ENCODE results near the gene DIP2C.
"Not testable (repeated sequence)": the region's sequence is repeated elsewhere in the genome, so short reads cannot be mapped to it uniquely, and the experiment has no call there.

Gene DIP2C

GRCh38 chr10:324593-324992 lies 364.9 kb downstream of the DIP2C start:
- Histone ChIP-seq H3K4ac (ENCODE audit: low read depth, low read length) (no peak overlapping the region), H3K4me1 (ENCODE audit: control insufficient read depth in 1 of 2, insufficient read depth in 2 of 2, low read length in 2 of 2) (peaks cover 3 to 4% of the 10 kb centered on the region in 2 experiments)

GRCh38 chr10:323651-324293 lies 365.7 kb downstream of the DIP2C start:
- peak; percentile 86 to 92 for DNase-seq
- Histone ChIP-seq H3K27ac (ENCODE audit: low read depth, low read length) (no peak overlapping the region), H2BK120ac (ENCODE audit: insufficient read depth, low read length, poor library complexity) (no peak overlapping the region), H3K18ac (ENCODE audit: low read length) (no peak overlapping the region), H3K79me1 (ENCODE audit: low read length) (no peaks in the 10 kb centered on the region), H3K4me2 (ENCODE audit: low read length) (no peak overlapping the region), H2BK12ac (ENCODE audit: low read length) (no peak overlapping the region), H3K14ac (ENCODE audit: low read length) (no peak overlapping the region), H4K91ac (ENCODE audit: low read depth, low read length) (no peak overlapping the region), H3K27me3 (ENCODE audit: insufficient read depth, low read length) (no peaks in the 10 kb centered on the region), H3K23ac (ENCODE audit: low read length) (no peak overlapping the region), H2AFZ (ENCODE audit: insufficient read depth, low read length, poor library complexity) (no peak overlapping the region), H4K12ac (ENCODE audit: low read depth, low read length) (no peak overlapping the region), H3K4me3 (ENCODE audit: low read depth, low read length) (no peak overlapping the region), H2BK5ac (ENCODE audit: low read depth, low read length, poor library complexity) (no peak overlapping the region), H3K4ac (ENCODE audit: low read depth, low read length) (no peak overlapping the region), H4K8ac (ENCODE audit: low read depth, low read length) (no peak overlapping the region), H3K9ac (ENCODE audit: low read length) (no peak overlapping the region), H2AK5ac (ENCODE audit: low read length) (no peak overlapping the region), H3K36me3 (ENCODE audit: control insufficient read depth in 1 of 2, insufficient read depth in 2 of 2, low read length in 2 of 2) (peaks cover 17 to 25% of the 10 kb centered on the region in 2 experiments), H3K79me2 (ENCODE audit: control insufficient read depth, insufficient read depth, low read length, poor library complexity) (no peaks in the 10 kb centered on the region), H3K9me3 (ENCODE audit: insufficient read depth, low read depth, low read length) (no peaks in the 10 kb centered on the region), H3K4me1 (ENCODE audit: control insufficient read depth in 1 of 2, insufficient read depth in 2 of 2, low read length in 2 of 2) (peaks cover 0 to 2% of the 10 kb centered on the region in 2 experiments)
- no CpG with 5 or more reads among the region's 15 CpGs for WGBS (ENCODE audit: extremely low coverage, insufficient coverage, insufficient read length)

More at GRCh38 chr10:324593-324992, 364.9 kb downstream of the DIP2C start:
- Histone ChIP-seq H4K12ac (ENCODE audit: low read depth, low read length) (no peak overlapping the region), H2AFZ (ENCODE audit: insufficient read depth, low read length, poor library complexity) (no peak overlapping the region), H3K27me3 (ENCODE audit: insufficient read depth, low read length) (no peaks in the 10 kb centered on the region), H4K91ac (ENCODE audit: low read depth, low read length) (no peak overlapping the region), H3K4me3 (ENCODE audit: low read depth, low read length) (no peak overlapping the region), H3K9me3 (ENCODE audit: insufficient read depth, low read depth, low read length) (no peaks in the 10 kb centered on the region), H3K14ac (ENCODE audit: low read length) (no peak overlapping the region), H3K9ac (ENCODE audit: low read length) (no peak overlapping the region), H3K79me2 (ENCODE audit: control insufficient read depth, insufficient read depth, low read length, poor library complexity) (no peaks in the 10 kb centered on the region), H2BK120ac (ENCODE audit: insufficient read depth, low read length, poor library complexity) (no peak overlapping the region), H3K18ac (ENCODE audit: low read length) (no peak overlapping the region), H2AK5ac (ENCODE audit: low read length) (no peak overlapping the region), H2BK5ac (ENCODE audit: low read depth, low read length, poor library complexity) (no peak overlapping the region), H3K27ac (ENCODE audit: low read depth, low read length) (no peak overlapping the region), H3K36me3 (ENCODE audit: control insufficient read depth in 1 of 2, insufficient read depth in 2 of 2, low read length in 2 of 2) (peaks cover 17 to 25% of the 10 kb centered on the region in 2 experiments), H2BK12ac (ENCODE audit: low read length) (no peak overlapping the region), H4K8ac (ENCODE audit: low read depth, low read length) (no peak overlapping the region), H3K79me1 (ENCODE audit: low read length) (no peaks in the 10 kb centered on the region), H3K23ac (ENCODE audit: low read length) (no peak overlapping the region), H3K4me2 (ENCODE audit: low read length) (no peak overlapping the region)
- no peak for DNase-seq
- WGBS (ENCODE audit: extremely low coverage, insufficient coverage, insufficient read length) = no CpG with 5 or more reads among the region's 15 CpGs

- H2BK5ac ChIP-seq (ENCODE audit: low read depth, low read length, poor library complexity); H3K79me2 ChIP-seq (ENCODE audit: control insufficient read depth, insufficient read depth, low read length, poor library complexity); H3K4me1 ChIP-seq (ENCODE audit: control insufficient read depth in 1 of 2, insufficient read depth in 2 of 2, low read length in 2 of 2); H3K27ac ChIP-seq (ENCODE audit: low read depth, low read length); H2BK120ac ChIP-seq (ENCODE audit: insufficient read depth, low read length, poor library complexity); H4K8ac ChIP-seq (ENCODE audit: low read depth, low read length); H3K9me3 ChIP-seq (ENCODE audit: insufficient read depth, low read depth, low read length); H4K12ac ChIP-seq (ENCODE audit: low read depth, low read length); H3K4me2 ChIP-seq (ENCODE audit: low read length); H3K18ac ChIP-seq (ENCODE audit: low read length); H3K4me3 ChIP-seq (ENCODE audit: low read depth, low read length); H2AK5ac ChIP-seq (ENCODE audit: low read length); H2BK12ac ChIP-seq (ENCODE audit: low read length); H3K9ac ChIP-seq (ENCODE audit: low read length); DNase-seq; H3K27me3 ChIP-seq (ENCODE audit: insufficient read depth, low read length); H4K91ac ChIP-seq (ENCODE audit: low read depth, low read length); H2AFZ ChIP-seq (ENCODE audit: insufficient read depth, low read length, poor library complexity); H3K79me1 ChIP-seq (ENCODE audit: low read length); H3K4ac ChIP-seq (ENCODE audit: low read depth, low read length); H3K14ac ChIP-seq (ENCODE audit: low read length); H3K23ac ChIP-seq (ENCODE audit: low read length): not testable (repeated sequence)
- WGBS (ENCODE audit: extremely low coverage, insufficient coverage, insufficient read length) = no CpG with 5 or more reads among the region's 43 CpGs
- peaks cover 21 to 30% of the 10 kb centered on the region in 2 experiments for H3K36me3 ChIP-seq (ENCODE audit: control insufficient read depth in 1 of 2, insufficient read depth in 2 of 2, low read length in 2 of 2)
Observed at GRCh38 chr10:323046-323445, 366.4 kb downstream of the DIP2C start.

- H3K4me3 ChIP-seq (ENCODE audit: low read depth, low read length) = no peak overlapping the region
- no peaks in the 10 kb centered on the region for H3K27me3 ChIP-seq (ENCODE audit: insufficient read depth, low read length)
- H3K4me1 ChIP-seq (ENCODE audit: control insufficient read depth in 1 of 2, insufficient read depth in 2 of 2, low read length in 2 of 2) = peaks cover 4 to 9% of the 10 kb centered on the region in 2 experiments
- no peak overlapping the region for H2BK12ac ChIP-seq (ENCODE audit: low read length)
- no peak overlapping the region for H3K9ac ChIP-seq (ENCODE audit: low read length)
- peaks cover 2% of the 10 kb centered on the region for H3K9me3 ChIP-seq (ENCODE audit: insufficient read depth, low read depth, low read length)
- H3K14ac ChIP-seq (ENCODE audit: low read length) = no peak overlapping the region
- no peak overlapping the region for H3K23ac ChIP-seq (ENCODE audit: low read length)
- no peaks in the 10 kb centered on the region for H3K79me2 ChIP-seq (ENCODE audit: control insufficient read depth, insufficient read depth, low read length, poor library complexity)
- no peak overlapping the region for H4K12ac ChIP-seq (ENCODE audit: low read depth, low read length)
- H3K27ac ChIP-seq (ENCODE audit: low read depth, low read length) = no peak overlapping the region
- no peak overlapping the region for H3K18ac ChIP-seq (ENCODE audit: low read length)
- H2AFZ ChIP-seq (ENCODE audit: insufficient read depth, low read length, poor library complexity) = no peak overlapping the region
- H2AK5ac ChIP-seq (ENCODE audit: low read length) = no peak overlapping the region
- no peak for DNase-seq
- no peak overlapping the region for H3K4me2 ChIP-seq (ENCODE audit: low read length)
- WGBS (ENCODE audit: extremely low coverage, insufficient coverage, insufficient read length) = no CpG with 5 or more reads among the region's 10 CpGs
- no peak overlapping the region for H2BK120ac ChIP-seq (ENCODE audit: insufficient read depth, low read length, poor library complexity)
- no peak overlapping the region for H4K91ac ChIP-seq (ENCODE audit: low read depth, low read length)
- no peak overlapping the region for H4K8ac ChIP-seq (ENCODE audit: low read depth, low read length)
- H3K4ac ChIP-seq (ENCODE audit: low read depth, low read length) = no peak overlapping the region
- no peaks in the 10 kb centered on the region for H3K79me1 ChIP-seq (ENCODE audit: low read length)
- no peak overlapping the region for H2BK5ac ChIP-seq (ENCODE audit: low read depth, low read length, poor library complexity)
- peaks cover 17 to 28% of the 10 kb centered on the region in 2 experiments for H3K36me3 ChIP-seq (ENCODE audit: control insufficient read depth in 1 of 2, insufficient read depth in 2 of 2, low read length in 2 of 2)
Observed at GRCh38 chr10:320771-321170, 368.7 kb downstream of the DIP2C start.

Data from trophoblast cell (in vitro differentiated cells and primary cell).